H1 (cell line): ENCODE data around the gene ASIC5. TPM values are rescaled to one million over a fixed set of nuclear protein-coding genes. Genes with fewer than 3 reads are reported as not detected.

ENCODE experiments used
- CTCF ChIA-PET: fragments of 300-600 bp; sonication (Branson Sonifier 250); formaldehyde crosslinking; loops from one replicate; lab custom pipeline; 2021; ENCODE audit not compliant: partially characterized antibody; lab: Charles Lee
- POLR2A ChIA-PET: fragments of 300-600 bp; sonication (Branson Sonifier 250); formaldehyde crosslinking; loops from one replicate; lab custom pipeline; 2021; ENCODE audit warnings: inconsistent platforms; ENCODE audit not compliant: partially characterized antibody; lab: Charles Lee
- DNase-seq, 2 experiments: peaks; one replicate each; pipeline versions ENCODE4 v3.0.0 to v3.0.0-alpha.2; 2010 to 2022; ENCODE audit warnings: low spot score in 2 of 2, low read depth in 1 of 2, mixed read lengths in 1 of 2
- FAIRE-seq: peaks from 2 replicates; lab custom pipeline; 2011; peaks lifted over from hg19 to GRCh38; lab: Jason Lieb, UNC
- H2AFZ ChIP-seq: 2 replicates; pipeline ENCODE4 v1.8.1; 2012; ENCODE audit warnings: low read length, inconsistent platforms
- H2AK5ac ChIP-seq: 2 replicates; pipeline ENCODE4 v1.6.1; 2013; ENCODE audit warnings: low read depth, low read length
- H2BK120ac ChIP-seq: replicated peaks from 2 replicates; pipeline ENCODE3; 2013; ENCODE audit warnings: low read depth, low read length, inconsistent platforms
- H2BK12ac ChIP-seq: 2 replicates; pipeline ENCODE4 v1.6.1; 2013; ENCODE audit warnings: low read depth, low read length
- H2BK15ac ChIP-seq: 2 replicates; pipeline ENCODE4 v1.6.1; 2013; ENCODE audit warnings: low read length
- H2BK20ac ChIP-seq: 2 replicates; pipeline ENCODE4 v1.6.1; 2013; ENCODE audit warnings: low read length
- H2BK5ac ChIP-seq: 2 replicates; pipeline ENCODE4 v1.6.1; 2013; ENCODE audit warnings: low read depth, low read length
- H3K14ac ChIP-seq: 2 replicates; pipeline ENCODE4 v1.6.1; 2013; ENCODE audit warnings: inconsistent platforms; ENCODE audit not compliant: insufficient read length
- H3K18ac ChIP-seq: 2 replicates; pipeline ENCODE4 v1.6.1; 2013; ENCODE audit warnings: low read length; ENCODE audit errors: extremely low read depth
- H3K23ac ChIP-seq: 2 replicates; pipeline ENCODE4 v1.6.1; 2013; ENCODE audit warnings: inconsistent platforms; ENCODE audit not compliant: insufficient read length
- H3K23me2 ChIP-seq: 2 replicates; pipeline ENCODE4 v1.6.1; 2013; ENCODE audit warnings: low read depth, low read length
- H3K27ac ChIP-seq: 2 replicates; pipeline ENCODE4 v1.6.1; 2011; ENCODE audit warnings: low read depth, low read length, inconsistent platforms
- H3K27me3 ChIP-seq, 4 experiments: replicated peaks in 1 of 4; 1 replicate in 1 of 4; 2 replicates in 3 of 4; pipeline versions ENCODE4 v1.6.1 to v1.8.1; 2011 to 2013; ENCODE audit warnings: low read length in 3 of 4, mild to moderate bottlenecking in 3 of 4, inconsistent platforms in 2 of 4, mixed read lengths in 2 of 4, moderate library complexity in 1 of 4; ENCODE audit not compliant: control insufficient read depth in 3 of 4, insufficient read depth in 3 of 4; ENCODE audit errors: extremely low read depth in 1 of 4
- H3K36me3 ChIP-seq, 4 experiments: 2 replicates each; pipeline versions ENCODE4 v1.6.1 to v1.8.1; 2011 to 2013; ENCODE audit warnings: mild to moderate bottlenecking in 4 of 4, low read length in 3 of 4, moderate library complexity in 2 of 4, control low read depth in 1 of 4, inconsistent platforms in 1 of 4; ENCODE audit not compliant: insufficient read depth in 4 of 4, control insufficient read depth in 2 of 4
- H3K4ac ChIP-seq: replicated peaks from 2 replicates; pipeline ENCODE3; 2013; ENCODE audit warnings: low read length, low read depth, mixed read lengths, inconsistent platforms; ENCODE audit not compliant: insufficient read length
- H3K4me1 ChIP-seq, 4 experiments: replicated peaks in 1 of 4; 1 replicate in 1 of 4; 2 replicates in 3 of 4; pipeline versions ENCODE4 v1.6.1 to v1.8.1; 2011 to 2013; ENCODE audit warnings: low read length in 3 of 4, inconsistent platforms in 2 of 4, mixed read lengths in 1 of 4; ENCODE audit not compliant: insufficient read depth in 4 of 4, control insufficient read depth in 3 of 4
- H3K4me2 ChIP-seq, 2 experiments: 2 replicates each; pipeline versions ENCODE4 v1.6.1 to v1.8.1; 2011 to 2013; ENCODE audit warnings: low read depth in 2 of 2, low read length in 2 of 2, control low read depth in 1 of 2, inconsistent platforms in 1 of 2, mild to moderate bottlenecking in 1 of 2; ENCODE audit not compliant: insufficient read depth in 1 of 2
- H3K4me3 ChIP-seq, 4 experiments: fragments of 200-600, 300-600 bp in 1 of 4; sonication (generic), shearing (Covaris generic), sonication (Bioruptor Twin) in 1 of 4; 2 replicates each; pipeline versions ENCODE4 v1.5.1 to v1.8.1; 2011 to 2016; ENCODE audit warnings: low read length in 4 of 4, low read depth in 3 of 4, control low read depth in 2 of 4, inconsistent platforms in 2 of 4, mild to moderate bottlenecking in 2 of 4, mixed read lengths in 1 of 4, moderate library complexity in 1 of 4; ENCODE audit not compliant: insufficient read depth in 2 of 4; ENCODE audit errors: extremely low read depth in 1 of 4
- H3K56ac ChIP-seq: replicated peaks from 2 replicates; pipeline ENCODE3; 2013; ENCODE audit warnings: low read depth, mild to moderate bottlenecking, mixed read lengths, low read length, inconsistent platforms; ENCODE audit not compliant: insufficient read length
- H3K79me1 ChIP-seq: 2 replicates; pipeline ENCODE4 v1.6.1; 2013; ENCODE audit warnings: low read depth, low read length, control low read depth
- H3K79me2 ChIP-seq, 2 experiments: 2 replicates each; pipeline versions ENCODE4 v1.6.1 to v1.8.1; 2012 to 2013; ENCODE audit warnings: low read length in 2 of 2, mild to moderate bottlenecking in 2 of 2, inconsistent platforms in 1 of 2; ENCODE audit not compliant: insufficient read depth in 2 of 2, control insufficient read depth in 1 of 2
- H3K9ac ChIP-seq, 4 experiments: replicated peaks in 1 of 4; 1 replicate in 1 of 4; 2 replicates in 3 of 4; pipeline versions ENCODE4 v1.6.1 to v1.8.1; 2011 to 2013; ENCODE audit warnings: low read depth in 3 of 4, low read length in 3 of 4, control low read depth in 2 of 4, mild to moderate bottlenecking in 2 of 4, moderate library complexity in 2 of 4, inconsistent platforms in 1 of 4; ENCODE audit errors: extremely low read depth in 1 of 4
- H3K9me3 ChIP-seq, 2 experiments: 2 replicates each; pipeline versions ENCODE4 v1.6.1 to v1.8.1; 2012 to 2013; ENCODE audit warnings: mild to moderate bottlenecking in 2 of 2, moderate library complexity in 2 of 2, control low read depth in 1 of 2, inconsistent platforms in 1 of 2, low read depth in 1 of 2, low read length in 1 of 2, mixed read lengths in 1 of 2; ENCODE audit not compliant: insufficient read depth in 2 of 2
- H4K20me1 ChIP-seq, 2 experiments: replicated peaks in 1 of 2; 2 replicates each; pipeline versions ENCODE3 to v1.8.1; 2011 to 2013; ENCODE audit warnings: inconsistent platforms in 2 of 2, low read length in 2 of 2, mild to moderate bottlenecking in 1 of 2; ENCODE audit not compliant: insufficient read depth in 2 of 2, control insufficient read depth in 1 of 2
- H4K5ac ChIP-seq: 2 replicates; pipeline ENCODE4 v1.6.1; 2013; ENCODE audit warnings: low read length, low read depth, mixed read lengths, inconsistent platforms; ENCODE audit not compliant: insufficient read length
- H4K8ac ChIP-seq: 2 replicates; pipeline ENCODE4 v1.8.0; 2013; ENCODE audit warnings: mild to moderate bottlenecking, moderate library complexity, low read length, inconsistent platforms; ENCODE audit not compliant: insufficient read depth; ENCODE audit errors: extremely low read depth
- H4K91ac ChIP-seq: replicated peaks from 2 replicates; pipeline ENCODE3; 2013; ENCODE audit warnings: low read length, mixed read lengths, inconsistent platforms; ENCODE audit not compliant: insufficient read length
- BACH1 ChIP-seq: IDR thresholded peaks from 2 replicates; pipeline ENCODE4 v1.6.1; 2012; ENCODE audit warnings: low read length, improper control_type of control experiment
- CBX8 ChIP-seq: fragments of 300-800, 300-1000 bp; sonication (generic); IDR thresholded peaks from 2 replicates; pipeline ENCODE4 v1.7.1; 2016; ENCODE audit warnings: low read depth, low read length, borderline replicate concordance
- CHD1 ChIP-seq: IDR thresholded peaks from 2 replicates; pipeline ENCODE4 v1.6.1; 2012; ENCODE audit warnings: low read depth, low read length, improper control_type of control experiment
- CHD2 ChIP-seq: IDR thresholded peaks from 2 replicates; pipeline ENCODE4 v1.6.1; 2012; ENCODE audit warnings: low read length, improper control_type of control experiment
- CREB1 ChIP-seq: IDR thresholded peaks from 2 replicates; pipeline ENCODE4 v1.6.1; 2012; ENCODE audit warnings: inconsistent platforms
- CTBP2 ChIP-seq: IDR thresholded peaks from 2 replicates; pipeline ENCODE4 v1.7.0; 2011; ENCODE audit warnings: borderline replicate concordance, mild to moderate bottlenecking, moderate library complexity, mixed read lengths, low read length; ENCODE audit not compliant: insufficient read depth, insufficient read length
- HDAC2 ChIP-seq, 2 experiments: fragments of 300-600 bp in 1 of 2; sonication (generic) in 1 of 2; IDR thresholded peaks; 2 replicates each; pipeline ENCODE4 v1.6.1; 2011 to 2012; ENCODE audit warnings: low read depth in 2 of 2, low read length in 2 of 2, mild to moderate bottlenecking in 2 of 2, moderate library complexity in 2 of 2, borderline replicate concordance in 1 of 2, inconsistent platforms in 1 of 2
- MAFK ChIP-seq: IDR thresholded peaks from 2 replicates; pipeline ENCODE4 v1.6.1; 2012; ENCODE audit warnings: low read depth, mild to moderate bottlenecking, improper control_type of control experiment, low read length
- RBBP5 ChIP-seq: IDR thresholded peaks from 2 replicates; pipeline ENCODE4 v1.7.1; 2012; ENCODE audit warnings: low read depth, mild to moderate bottlenecking, inconsistent platforms, low read length, moderate library complexity, borderline replicate concordance
- RFX5 ChIP-seq: IDR thresholded peaks from 2 replicates; pipeline ENCODE4 v1.6.1; 2011; ENCODE audit warnings: low read depth, low read length, improper control_type of control experiment, borderline replicate concordance
- TBP ChIP-seq: IDR thresholded peaks from 2 replicates; pipeline ENCODE4 v1.6.1; 2011; ENCODE audit warnings: low read depth, low read length, improper control_type of control experiment
- WGBS, 2 experiments: shearing (Covaris generic) in 1 of 2; methylation state at CpG; one replicate each; pipeline versions ENCODE4 v1.1.6 to v1.1.7; 2013 to 2015; ENCODE audit warnings: low lambda C conversion rate in 2 of 2, mixed read lengths in 2 of 2, inconsistent platforms in 1 of 2, low coverage in 1 of 2, missing lambda C conversion rate in 1 of 2; ENCODE audit not compliant: insufficient replicate concordance in 2 of 2, insufficient coverage in 1 of 2, insufficient read length in 1 of 2; ENCODE audit errors: extremely low coverage in 1 of 2, missing lambda C conversion rate in 1 of 2; 5-methylcytosine and 5-hydroxymethylcytosine counted together
- polyA plus RNA-seq, 7 experiments: library from polyadenylated mRNA; depleted of rRNA in 3 of 7; stranded (reverse) in 5 of 7; unstranded in 2 of 7; fragments of >200 nt in 5 of 7; fragments of 200-250 nt in 2 of 7; gene quantifications; 1 replicate in 5 of 7; 2 replicates in 1 of 7; 4 replicates in 1 of 7; pipeline versions ENCODE4 v1.2.1 to v1.2.3, GENCODE V29; 2011 to 2013; ENCODE audit warnings: missing spikeins in 2 of 7, mixed read lengths in 2 of 7
- total RNA-seq: library from RNA; stranded (reverse); fragmentation: NEBNext Ultra II Directional; extraction: Animal tissue kit (Norgen Biotek cat#: 25700); gene quantifications from 2 replicates; pipeline ENCODE4 v1.2.1, GENCODE V29; 2021
- TF ChIP-seq, protein P1 (sequence below): IDR thresholded peaks from 2 replicates; pipeline ENCODE4 v1.6.1; 2012; ENCODE audit warnings: inconsistent platforms
- TF ChIP-seq, protein P2 (sequence below): IDR thresholded peaks from 2 replicates; pipeline ENCODE4 v1.6.1; 2012; ENCODE audit warnings: inconsistent platforms

The ASIC5 gene
- total and polyA plus RNA-seq, 2 of the 8 experiments (the other 6 are each of a cell fraction or from before 2014, with no cell fraction given): not detected

DNA sequence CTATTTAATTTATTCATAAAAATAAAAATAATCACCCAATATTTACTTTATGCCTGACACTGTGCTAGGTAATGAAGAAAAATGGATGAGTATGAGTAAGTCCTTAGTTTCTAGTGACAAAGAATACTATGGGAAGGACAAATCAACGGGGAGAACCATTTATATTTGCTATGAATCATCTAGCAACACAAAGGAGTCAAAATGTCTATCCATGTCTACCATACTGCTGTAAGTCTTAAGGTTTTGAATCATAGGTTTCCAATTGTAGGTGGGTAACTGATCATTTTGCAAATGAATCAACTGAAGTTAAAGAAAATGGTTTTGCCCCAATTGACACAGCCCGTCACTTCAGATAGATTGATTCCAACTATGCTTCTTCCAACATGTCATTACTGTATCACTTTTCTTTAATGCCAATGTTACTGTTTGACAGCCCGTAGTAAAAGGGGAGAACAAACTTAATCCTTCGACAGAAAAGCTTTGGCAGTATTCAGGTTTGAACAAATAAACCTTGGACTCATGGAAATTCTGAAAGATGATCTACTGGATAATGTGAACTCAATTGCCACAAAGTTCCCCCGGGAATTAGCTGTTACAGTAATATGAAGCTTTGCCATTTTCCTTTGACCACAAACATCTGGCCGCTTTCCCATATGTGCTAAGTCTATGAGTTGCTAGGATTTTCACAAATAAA is 40.6 kb upstream of the ASIC5 start:
- H3K14ac ChIP-seq: no peak overlapping the region
- FAIRE-seq (no peak), DNase-seq (no peak)
- no peak overlapping the region for H4K5ac ChIP-seq
- H3K27me3 ChIP-seq: no peaks in the 10 kb centered on the region
- no peak overlapping the region for H3K4me3 ChIP-seq
- no peak overlapping the region for H3K18ac ChIP-seq
- no peaks in the 10 kb centered on the region for H4K20me1 ChIP-seq
- no peak overlapping the region for H3K4me2 ChIP-seq
- H3K23ac ChIP-seq: no peak overlapping the region
- no peaks in the 10 kb centered on the region for H3K79me2 ChIP-seq
- H3K56ac ChIP-seq: no peak overlapping the region
- H2AK5ac ChIP-seq: no peak overlapping the region
- no peak overlapping the region for H3K4ac ChIP-seq
- POLR2A ChIA-PET: no interaction called here
- 94% methylated on average over 6 of the region's 6 CpGs; no CpG with 5 or more reads in 1 of the 2 experiments for WGBS, 2 experiments
- no peaks in the 10 kb centered on the region for H3K79me1 ChIP-seq
- CTCF ChIA-PET: interaction anchor here (1.4 kb wide), 1 partner anchor 17 kb away, joined by 3 read pairs; no protein-coding TSS in a partner anchor
- no peaks in the 10 kb centered on the region for H3K36me3 ChIP-seq
- no peak overlapping the region for H4K91ac ChIP-seq
- no peak overlapping the region for H2AFZ ChIP-seq
- no peak overlapping the region for H2BK12ac ChIP-seq
- H3K9ac ChIP-seq: no peak overlapping the region
- H2BK120ac ChIP-seq: no peak overlapping the region
- H3K9me3 ChIP-seq: no peaks in the 10 kb centered on the region
- H2BK5ac ChIP-seq: no peak overlapping the region
- H2BK20ac ChIP-seq: no peak overlapping the region
- H3K23me2 ChIP-seq: no peaks in the 10 kb centered on the region
- no peak overlapping the region for H4K8ac ChIP-seq
- H2BK15ac ChIP-seq: no peak overlapping the region
- H3K4me1 ChIP-seq: no peaks in the 10 kb centered on the region
- no peak overlapping the region for H3K27ac ChIP-seq
- no peak for TF ChIP-seq TBP
- no peak for TF ChIP-seq RBBP5
- TF ChIP-seq CTBP2: no peak
- TF ChIP-seq CBX8: no peak
- TF ChIP-seq CHD2: no peak
- TF ChIP-seq, protein P1, sequence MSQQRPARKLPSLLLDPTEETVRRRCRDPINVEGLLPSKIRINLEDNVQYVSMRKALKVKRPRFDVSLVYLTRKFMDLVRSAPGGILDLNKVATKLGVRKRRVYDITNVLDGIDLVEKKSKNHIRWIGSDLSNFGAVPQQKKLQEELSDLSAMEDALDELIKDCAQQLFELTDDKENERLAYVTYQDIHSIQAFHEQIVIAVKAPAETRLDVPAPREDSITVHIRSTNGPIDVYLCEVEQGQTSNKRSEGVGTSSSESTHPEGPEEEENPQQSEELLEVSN: no peak
- TF ChIP-seq, protein P2, sequence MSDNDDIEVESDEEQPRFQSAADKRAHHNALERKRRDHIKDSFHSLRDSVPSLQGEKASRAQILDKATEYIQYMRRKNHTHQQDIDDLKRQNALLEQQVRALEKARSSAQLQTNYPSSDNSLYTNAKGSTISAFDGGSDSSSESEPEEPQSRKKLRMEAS: no peak
- TF ChIP-seq BACH1: no peak
- TF ChIP-seq CHD1: no peak
- no peak for TF ChIP-seq MAFK
- TF ChIP-seq RFX5: no peak
- no peak for TF ChIP-seq HDAC2 (IDR thresholded peaks at IDR 0.05; ENCODE audit: borderline replicate concordance in 1 of 2, low read depth in 2 of 2, low read length in 2 of 2)
- no peak for TF ChIP-seq CREB1
